Measurements from ENCODE around the gene GALNTL6. TPM values are rescaled to one million over a fixed set of nuclear protein-coding genes. Genes with fewer than 3 reads are reported as not detected.

Gene GALNTL6
- total RNA-seq, 1 donor from 2014 or later, result not detected

- intact Hi-C loops (cut with DNase I), result no loop called here
- Histone ChIP-seq H3K9me3 (no peaks in the 10 kb centered on the region), H3K27ac (no peak overlapping the region), H3K36me3 (no peaks in the 10 kb centered on the region), H3K27me3 (no peaks in the 10 kb centered on the region), H3K4me1 (no peaks in the 10 kb centered on the region), H3K4me3 (no peak overlapping the region)
- no peak for DNase-seq (ENCODE audit: low spot score in 2 of 2)
- no peak for TF ChIP-seq CTCF (IDR thresholded peaks at IDR 0.05)
Measured at GRCh38 chr4:172362569-172362968, 549.4 kb downstream of the GALNTL6 start.

- Histone ChIP-seq H3K27ac (no peak overlapping the region), H3K4me3 (no peak overlapping the region), H3K27me3 (no peaks in the 10 kb centered on the region), H3K4me1 (no peaks in the 10 kb centered on the region), H3K9me3 (peaks cover 0 to 4% of the 10 kb centered on the region in 2 donors), H3K36me3 (no peaks in the 10 kb centered on the region)
- DNase-seq (ENCODE audit: low spot score in 2 of 2), result no peak
- intact Hi-C loops (cut with DNase I), result no loop called here
- no peak for TF ChIP-seq CTCF (IDR thresholded peaks at IDR 0.05)
Measured at GRCh38 chr4:172369471-172369959, 556.3 kb downstream of the GALNTL6 start.

GRCh38 chr4:172377486-172378140, 564.4 kb downstream of the GALNTL6 start:
- no peak overlapping the region for H3K4me3 ChIP-seq
- no peaks in the 10 kb centered on the region for H3K4me1 ChIP-seq
- TF ChIP-seq CTCF (IDR thresholded peaks at IDR 0.05), result no peak

GRCh38 chr4:172379834-172380233, 566.6 kb downstream of the GALNTL6 start:
- H3K27me3 ChIP-seq, result no peaks in the 10 kb centered on the region
- no peaks in the 10 kb centered on the region for H3K4me1 ChIP-seq
- DNase-seq (ENCODE audit: low spot score in 2 of 2), result no peak
- no peak for TF ChIP-seq CTCF (IDR thresholded peaks at IDR 0.05)
- H3K27ac ChIP-seq, result no peak overlapping the region
- no peak overlapping the region for H3K4me3 ChIP-seq
- no peaks in the 10 kb centered on the region for H3K36me3 ChIP-seq
- intact Hi-C loops (cut with DNase I), result no loop called here
- H3K9me3 ChIP-seq, result peaks cover 0 to 3% of the 10 kb centered on the region in 2 donors

More at GRCh38 chr4:172377486-172378140, 564.4 kb downstream of the GALNTL6 start:
- Histone ChIP-seq H3K27me3 (no peaks in the 10 kb centered on the region), H3K9me3 (peaks cover 0 to 3% of the 10 kb centered on the region in 2 donors), H3K27ac (no peak overlapping the region), H3K36me3 (no peaks in the 10 kb centered on the region)
- DNase-seq (ENCODE audit: low spot score in 2 of 2), result no peak
- intact Hi-C loops (cut with DNase I), result no loop called here

GRCh38 chr4:172390331-172390730, 577.1 kb downstream of the GALNTL6 start:
- Histone ChIP-seq H3K36me3 (no peaks in the 10 kb centered on the region), H3K4me1 (no peaks in the 10 kb centered on the region), H3K27ac (no peak overlapping the region), H3K4me3 (no peak overlapping the region), H3K27me3 (no peaks in the 10 kb centered on the region), H3K9me3 (no peaks in the 10 kb centered on the region)
- intact Hi-C loops (cut with DNase I), result no loop called here
- DNase-seq (ENCODE audit: low spot score in 2 of 2), result no peak
- TF ChIP-seq CTCF (IDR thresholded peaks at IDR 0.05), result no peak
